ENCODE data around the gene TMEM150B. TPM values are rescaled to one million over a fixed set of nuclear protein-coding genes. Genes with fewer than 3 reads are reported as not detected.

Gene TMEM150B
- total and polyA plus RNA-seq, 2 donors (not counting 1 experiment from before 2014, with no cell fraction given) = 1.4 TPM; not detected in 1

DNA sequence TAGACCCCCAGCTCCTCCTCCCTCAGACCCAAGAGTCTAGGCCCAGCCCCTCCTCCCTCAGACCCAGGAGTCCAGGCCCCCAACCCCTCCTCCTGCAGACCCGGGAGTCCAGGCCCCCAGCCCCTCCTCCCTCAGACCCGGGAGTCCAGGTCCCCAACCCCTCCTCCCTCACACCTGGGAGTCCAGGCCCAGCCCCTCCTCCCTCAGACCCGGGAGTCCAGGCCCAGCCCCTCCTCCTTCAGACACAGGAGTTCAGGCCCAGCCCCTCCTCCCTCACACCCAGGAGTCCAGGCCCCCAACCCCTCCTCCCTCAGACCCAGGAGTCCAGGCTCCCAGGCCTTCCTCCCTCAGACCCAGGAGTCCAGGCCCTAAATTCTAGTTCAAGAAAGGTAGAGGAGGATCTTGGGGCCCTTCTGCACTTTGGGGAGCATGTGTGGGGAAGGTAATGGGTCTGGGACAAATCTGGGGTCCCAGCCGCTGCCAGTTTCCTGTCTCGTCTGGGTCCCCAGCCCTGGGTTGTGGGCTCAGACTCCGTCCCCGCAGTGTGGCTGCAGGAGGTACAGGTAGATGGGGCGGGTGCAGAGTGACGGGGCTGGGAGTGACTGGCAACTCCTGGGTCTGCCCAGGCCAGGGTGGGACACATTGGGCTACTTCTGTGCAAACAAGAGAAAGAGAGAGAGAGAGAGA, 48.3 kb upstream of the TMEM150B start:
- H3K4me1 ChIP-seq (ENCODE audit: control insufficient read depth in 2 of 2, insufficient read depth in 2 of 2, low read length in 2 of 2) = peaks cover 15 to 17% of the 10 kb centered on the region in 2 donors
- H4K20me1 ChIP-seq (ENCODE audit: control insufficient read depth, insufficient read depth, low read length, poor library complexity, severe bottlenecking) = no peaks in the 10 kb centered on the region
- peaks cover 0 to 21% (median 0%) of the 10 kb centered on the region in 3 donors for H3K9me3 ChIP-seq (ENCODE audit: control extremely low read depth in 1 of 3, control insufficient read depth in 2 of 3, insufficient read depth in 1 of 3, low read length in 2 of 3)
- DNase-seq (no peak), ATAC-seq (ENCODE audit: low read depth) (no peak)
- no peaks in the 10 kb centered on the region for H3K36me3 ChIP-seq (replicated peaks in 1 of 2; ENCODE audit: control extremely low read depth in 1 of 2, control insufficient read depth in 1 of 2, extremely low read depth in 1 of 2, insufficient read depth in 2 of 2, low read length in 1 of 2)
- no peak overlapping the region for H2AFZ ChIP-seq (ENCODE audit: insufficient read depth, low read depth, low read length, poor library complexity, severe bottlenecking)
- no peak overlapping the region for H3K4me3 ChIP-seq (ENCODE audit: control extremely low read depth in 1 of 5, extremely low read depth in 1 of 5, insufficient read depth in 1 of 5, low read depth in 2 of 5, low read length in 4 of 5)
- H3K79me2 ChIP-seq (ENCODE audit: control insufficient read depth, insufficient read depth, low read length) = no peaks in the 10 kb centered on the region
- peaks cover 0 to 72% (median 30%) of the 10 kb centered on the region in 4 experiments for H3K27me3 ChIP-seq (replicated peaks in 1 of 4; ENCODE audit: control extremely low read depth in 1 of 4, control insufficient read depth in 3 of 4, insufficient read depth in 4 of 4, low read length in 3 of 4)
- Mint-ChIP-seq H3K27me3 (peaks cover 31% of the 10 kb centered on the region), H3K27ac (no peak overlapping the region), H3K4me1 (peaks cover 9% of the 10 kb centered on the region), H3K4me3 (no peak overlapping the region), H3K9me3 (ENCODE audit: insufficient read depth) (no peaks in the 10 kb centered on the region)
- CTCF ChIA-PET = interaction anchor here (0.9 to 1.0 kb wide), 2 partner anchors 11 to 232 kb away, joined by 3 read pairs; no protein-coding TSS in a partner anchor
- no peak for TF ChIP-seq EZH2 (IDR thresholded peaks at IDR 0.05; ENCODE audit: borderline replicate concordance, insufficient read depth, low read depth, low read length, poor library complexity, severe bottlenecking)
- no peak overlapping the region for H3K27ac ChIP-seq (ENCODE audit: low read length in 2 of 2)
- H3K4me2 ChIP-seq (replicated peaks; ENCODE audit: low read depth, low read length, poor library complexity, severe bottlenecking) = no peak overlapping the region
- intact Hi-C loops (cut with micrococcal nuclease) = no loop called here
- H3K9ac ChIP-seq (ENCODE audit: low read length) = no peak overlapping the region
- WGBS (ENCODE audit: insufficient coverage) = 61% methylated on average over 9 of the region's 9 CpGs
- POLR2A ChIA-PET = no interaction called here

DNA sequence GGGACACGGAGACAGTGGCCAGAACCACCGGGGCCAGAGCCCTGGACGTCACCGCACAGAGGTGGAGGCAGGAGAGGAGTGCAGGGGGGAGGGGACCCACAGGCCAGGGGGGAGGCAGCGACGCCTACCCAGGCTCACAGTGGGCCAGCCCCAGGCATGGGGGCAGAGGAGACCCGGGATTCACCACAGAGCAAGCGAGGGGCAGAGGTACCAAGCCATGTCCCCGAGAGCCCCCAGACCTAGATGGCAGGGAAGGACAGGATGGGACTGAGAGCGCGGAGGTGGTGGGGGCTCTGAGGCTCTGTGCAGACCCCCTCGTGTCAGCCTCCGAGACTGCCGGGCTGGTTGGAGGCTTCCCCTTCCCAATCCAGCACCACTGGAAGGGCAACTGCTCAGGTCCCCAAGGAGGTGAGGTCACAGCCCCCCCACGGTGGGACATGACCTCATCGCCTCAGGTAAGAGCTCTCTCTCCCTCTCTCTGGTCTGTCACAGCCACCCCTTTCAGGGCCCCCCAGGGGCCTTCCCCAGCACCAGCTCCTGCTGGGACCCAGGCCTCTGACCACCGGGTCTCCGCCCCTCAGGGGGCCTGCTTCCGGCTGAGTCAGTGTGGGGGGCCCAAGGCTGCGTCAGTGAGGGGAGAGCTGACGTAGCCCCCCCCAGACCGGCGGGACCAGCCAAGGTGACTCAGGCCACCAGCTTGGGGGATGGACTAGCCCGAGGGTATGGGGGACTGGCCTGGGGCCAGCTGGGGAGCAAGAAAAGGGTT, 47.4 kb upstream of the TMEM150B start:
- Histone ChIP-seq H3K36me3 (replicated peaks in 1 of 2; ENCODE audit: control extremely low read depth in 1 of 2, control insufficient read depth in 1 of 2, extremely low read depth in 1 of 2, insufficient read depth in 2 of 2, low read length in 1 of 2) (no peaks in the 10 kb centered on the region), H3K9me3 (ENCODE audit: control extremely low read depth in 1 of 3, control insufficient read depth in 2 of 3, insufficient read depth in 1 of 3, low read length in 2 of 3) (peaks cover 0 to 24% (median 0%) of the 10 kb centered on the region in 3 donors), H3K4me1 (ENCODE audit: control insufficient read depth in 2 of 2, insufficient read depth in 2 of 2, low read length in 2 of 2) (peaks cover 15 to 17% of the 10 kb centered on the region in 2 donors), H2AFZ (ENCODE audit: insufficient read depth, low read depth, low read length, poor library complexity, severe bottlenecking) (no peak overlapping the region), H3K4me3 (ENCODE audit: control extremely low read depth in 1 of 5, extremely low read depth in 1 of 5, insufficient read depth in 1 of 5, low read depth in 2 of 5, low read length in 4 of 5) (no peak overlapping the region), H3K79me2 (ENCODE audit: control insufficient read depth, insufficient read depth, low read length) (no peaks in the 10 kb centered on the region), H3K27me3 (replicated peaks in 1 of 4; ENCODE audit: control extremely low read depth in 1 of 4, control insufficient read depth in 3 of 4, insufficient read depth in 4 of 4, low read length in 3 of 4) (peaks cover 0 to 82% (median 36%) of the 10 kb centered on the region in 4 experiments), H3K4me2 (replicated peaks; ENCODE audit: low read depth, low read length, poor library complexity, severe bottlenecking) (no peak overlapping the region), H3K9ac (ENCODE audit: low read length) (no peak overlapping the region), H4K20me1 (ENCODE audit: control insufficient read depth, insufficient read depth, low read length, poor library complexity, severe bottlenecking) (no peaks in the 10 kb centered on the region), H3K27ac (ENCODE audit: low read length in 2 of 2) (no peak overlapping the region)
- no peak overlapping the region for H3K27ac Mint-ChIP-seq
- no peak for ATAC-seq (ENCODE audit: low read depth)
- TF ChIP-seq EZH2 (IDR thresholded peaks at IDR 0.05; ENCODE audit: borderline replicate concordance, insufficient read depth, low read depth, low read length, poor library complexity, severe bottlenecking) = no peak
- TF ChIP-seq, protein P1, sequence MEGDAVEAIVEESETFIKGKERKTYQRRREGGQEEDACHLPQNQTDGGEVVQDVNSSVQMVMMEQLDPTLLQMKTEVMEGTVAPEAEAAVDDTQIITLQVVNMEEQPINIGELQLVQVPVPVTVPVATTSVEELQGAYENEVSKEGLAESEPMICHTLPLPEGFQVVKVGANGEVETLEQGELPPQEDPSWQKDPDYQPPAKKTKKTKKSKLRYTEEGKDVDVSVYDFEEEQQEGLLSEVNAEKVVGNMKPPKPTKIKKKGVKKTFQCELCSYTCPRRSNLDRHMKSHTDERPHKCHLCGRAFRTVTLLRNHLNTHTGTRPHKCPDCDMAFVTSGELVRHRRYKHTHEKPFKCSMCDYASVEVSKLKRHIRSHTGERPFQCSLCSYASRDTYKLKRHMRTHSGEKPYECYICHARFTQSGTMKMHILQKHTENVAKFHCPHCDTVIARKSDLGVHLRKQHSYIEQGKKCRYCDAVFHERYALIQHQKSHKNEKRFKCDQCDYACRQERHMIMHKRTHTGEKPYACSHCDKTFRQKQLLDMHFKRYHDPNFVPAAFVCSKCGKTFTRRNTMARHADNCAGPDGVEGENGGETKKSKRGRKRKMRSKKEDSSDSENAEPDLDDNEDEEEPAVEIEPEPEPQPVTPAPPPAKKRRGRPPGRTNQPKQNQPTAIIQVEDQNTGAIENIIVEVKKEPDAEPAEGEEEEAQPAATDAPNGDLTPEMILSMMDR (IDR thresholded peaks at IDR 0.05) = no peak
- no peak overlapping the region for H3K4me3 Mint-ChIP-seq
- H3K9me3 Mint-ChIP-seq (ENCODE audit: insufficient read depth) = no peaks in the 10 kb centered on the region
- peaks cover 34% of the 10 kb centered on the region for H3K27me3 Mint-ChIP-seq
- no peak for DNase-seq
- CTCF ChIA-PET = interaction anchor here (1.0 kb wide), 1 partner anchor 231 kb away, joined by 3 read pairs; no protein-coding TSS in a partner anchor
- 44% methylated on average over 22 of the region's 24 CpGs for WGBS (ENCODE audit: insufficient coverage)
- H3K4me1 Mint-ChIP-seq = peaks cover 9% of the 10 kb centered on the region
- intact Hi-C loops (cut with micrococcal nuclease) = no loop called here
- POLR2A ChIA-PET = no interaction called here
